Measurements from ENCODE around the gene CDH12.
"Not testable (repeated sequence)": the region's sequence is repeated elsewhere in the genome, so short reads cannot be mapped to it uniquely, and the experiment has no call there.

Gene CDH12

DNA sequence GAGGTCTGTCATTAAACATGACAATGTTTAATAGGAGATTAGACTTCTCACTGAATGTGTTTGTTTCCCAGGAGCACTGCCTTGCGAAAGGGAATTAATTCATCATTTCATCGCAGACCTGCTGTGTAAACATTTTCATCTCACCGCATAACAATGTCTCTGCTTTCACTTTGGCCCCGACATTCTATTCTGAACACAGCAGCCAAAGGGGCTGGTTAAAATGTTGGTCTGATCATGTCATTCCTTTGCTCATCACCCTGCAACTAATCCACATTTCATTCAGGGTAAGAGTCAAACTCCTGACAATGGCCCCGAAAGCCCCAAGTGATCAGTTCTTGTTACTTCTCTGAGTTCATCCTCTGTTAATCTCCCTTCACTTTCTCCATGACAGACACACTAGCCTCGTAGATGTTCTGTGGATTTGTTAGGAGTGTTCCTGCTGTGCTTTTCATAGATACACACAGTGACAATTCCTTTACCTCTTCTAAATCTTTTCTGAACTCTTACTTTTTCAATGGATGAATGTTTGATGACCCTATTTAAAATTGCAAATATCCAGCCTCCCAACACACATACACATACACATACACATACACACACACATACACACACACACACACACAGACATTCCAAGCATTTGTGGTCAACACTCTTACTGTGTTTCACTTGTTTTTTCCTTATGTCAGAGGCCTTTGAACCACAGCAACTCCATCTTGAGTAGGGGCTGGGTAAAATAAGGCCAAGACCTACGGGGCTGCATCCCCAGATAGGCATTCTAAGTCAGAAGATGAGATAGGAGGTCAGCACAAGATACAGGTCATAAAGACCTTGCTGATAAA lies 688.0 kb downstream of the CDH12 start:
- in situ Hi-C loops (cut with MboI; ENCODE audit: low pct_unique_long_range_greater_than_20kb, low sequenced_read_pairs, unreplicated experiment); DNase-seq (ENCODE audit: low spot score): not testable (repeated sequence)

DNA sequence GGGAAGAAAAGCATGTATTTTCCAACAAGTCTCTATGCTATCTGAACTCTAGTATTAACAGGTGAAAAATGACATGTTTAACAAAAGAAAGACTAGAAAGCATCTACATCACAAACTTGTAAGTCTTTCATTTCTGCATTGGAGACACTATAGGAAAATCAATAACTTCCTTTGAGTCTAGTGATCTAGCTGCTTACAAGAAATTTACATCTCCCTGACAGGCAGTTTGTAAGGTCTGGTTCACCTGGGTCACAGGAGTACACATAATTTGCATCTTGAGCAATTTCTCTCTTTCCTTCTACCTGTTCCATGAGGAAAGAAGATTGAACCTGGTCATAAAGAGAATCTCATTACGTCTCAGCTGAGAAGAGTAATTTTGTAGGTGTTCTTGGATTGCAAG lies 696.2 kb downstream of the CDH12 start:
- in situ Hi-C loops (cut with MboI; ENCODE audit: low pct_unique_long_range_greater_than_20kb, low sequenced_read_pairs, unreplicated experiment); DNase-seq (ENCODE audit: low spot score): not testable (repeated sequence)

DNA sequence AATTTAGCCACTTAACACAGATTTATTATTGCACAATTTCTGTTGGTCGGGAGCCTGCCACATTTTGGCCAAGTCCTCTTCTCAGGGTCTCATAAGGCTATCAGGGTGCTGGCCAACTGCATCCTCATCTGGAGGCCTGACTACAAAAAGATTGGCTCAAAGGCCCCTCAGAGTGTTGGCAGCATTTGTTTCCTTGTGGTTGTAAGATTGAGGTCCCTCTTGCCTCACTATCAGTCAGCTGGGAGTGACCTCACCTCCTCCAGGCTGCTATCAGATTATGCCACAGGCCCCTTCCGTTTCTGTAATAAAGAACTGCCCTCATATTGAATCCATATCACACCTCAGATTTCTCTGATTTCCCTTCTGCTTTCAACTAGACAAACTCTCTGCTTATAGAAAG lies 698.4 kb downstream of the CDH12 start:
- DNase-seq (ENCODE audit: low spot score); in situ Hi-C loops (cut with MboI; ENCODE audit: low pct_unique_long_range_greater_than_20kb, low sequenced_read_pairs, unreplicated experiment): not testable (repeated sequence)

DNA sequence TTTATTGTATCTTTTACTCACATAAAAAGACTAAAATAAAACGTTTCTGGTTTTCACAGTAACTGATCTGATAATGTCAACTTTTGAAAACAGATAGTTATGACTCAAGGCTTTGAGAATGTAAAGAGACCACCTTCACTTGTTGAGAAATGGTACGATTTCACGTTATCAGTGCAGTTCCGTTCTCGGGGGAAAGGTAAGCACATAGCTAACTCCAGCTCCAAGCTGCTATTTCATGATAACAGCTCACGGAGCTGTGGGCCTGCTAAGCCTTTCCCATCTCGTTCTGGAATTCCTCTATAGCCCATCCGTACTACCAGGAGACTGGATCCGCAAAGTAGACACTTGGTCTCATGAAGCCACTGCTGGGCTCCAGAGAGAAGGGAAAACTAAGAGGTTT lies 701.3 kb downstream of the CDH12 start:
- in situ Hi-C loops (cut with MboI; ENCODE audit: low pct_unique_long_range_greater_than_20kb, low sequenced_read_pairs, unreplicated experiment); DNase-seq (ENCODE audit: low spot score): not testable (repeated sequence)

DNA sequence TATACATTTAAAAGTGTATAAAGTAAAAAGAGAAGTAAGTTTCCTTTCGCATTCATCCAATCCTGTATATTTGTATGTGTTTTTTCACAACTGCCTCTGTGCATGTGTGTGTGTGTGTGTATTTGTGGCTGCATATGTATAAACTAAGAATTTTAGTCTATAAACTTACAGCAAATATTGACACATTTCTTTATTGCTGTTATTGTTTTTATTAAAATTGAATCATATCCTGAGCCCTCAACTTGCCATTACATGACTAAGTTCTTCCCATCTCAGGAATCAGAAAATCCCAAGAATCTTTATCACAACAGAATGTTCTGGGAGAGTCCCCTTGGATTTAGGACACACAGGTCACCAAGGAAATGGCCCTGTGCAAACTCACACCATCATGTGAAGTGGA lies 712.7 kb downstream of the CDH12 start:
- in situ Hi-C loops (cut with MboI; ENCODE audit: low pct_unique_long_range_greater_than_20kb, low sequenced_read_pairs, unreplicated experiment); DNase-seq (ENCODE audit: low spot score): not testable (repeated sequence)

DNA sequence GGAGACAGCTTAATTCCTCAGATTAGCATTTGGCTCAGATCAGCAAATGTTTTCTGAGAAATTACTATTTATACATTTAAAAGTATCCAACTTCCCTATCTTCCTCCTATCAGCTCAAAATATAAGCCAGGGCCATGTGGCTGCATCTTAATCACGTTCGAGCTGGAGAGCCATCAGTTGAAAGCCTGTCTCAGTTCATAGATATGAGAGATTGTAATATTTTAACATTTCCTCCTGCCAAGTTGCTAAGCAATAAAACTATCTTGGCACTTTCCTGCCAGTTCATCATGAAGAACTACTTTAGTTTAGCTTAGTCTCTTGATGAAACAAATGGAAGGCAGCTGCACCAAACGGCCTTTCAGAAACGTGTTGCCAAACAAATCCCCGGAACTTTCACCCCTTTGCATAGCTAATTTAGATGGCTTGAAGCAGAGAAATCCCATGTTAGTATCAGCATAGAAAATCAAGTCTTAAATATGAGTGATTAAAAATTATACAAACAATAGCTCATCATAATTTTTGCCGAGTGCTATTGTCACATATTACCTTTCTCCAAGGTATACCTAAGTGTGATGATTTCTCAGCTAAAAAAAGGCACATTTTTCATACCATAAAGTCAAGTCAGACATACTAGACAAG lies 713.4 kb downstream of the CDH12 start:
- in situ Hi-C loops (cut with MboI; ENCODE audit: low pct_unique_long_range_greater_than_20kb, low sequenced_read_pairs, unreplicated experiment); DNase-seq (ENCODE audit: low spot score): not testable (repeated sequence)

DNA sequence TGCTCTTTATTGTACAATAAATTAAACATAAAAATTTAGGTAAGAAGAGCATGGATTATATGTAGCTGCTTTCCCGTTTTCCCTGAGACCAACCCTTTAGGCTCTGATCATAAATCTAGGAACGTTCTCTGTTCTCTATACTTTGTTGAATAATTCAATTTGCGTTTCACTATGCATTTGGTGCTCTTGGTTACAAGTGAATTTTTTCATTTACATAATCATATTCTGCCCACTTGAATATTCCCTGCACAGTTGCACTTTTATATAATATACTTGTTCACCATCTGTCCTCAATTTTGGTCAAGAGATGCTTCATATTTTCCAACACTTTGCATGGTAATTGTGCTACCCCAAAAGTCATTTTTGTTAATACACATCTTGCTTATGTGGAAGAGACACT lies 741.8 kb downstream of the CDH12 start:
- TF ChIP-seq, protein P1, sequence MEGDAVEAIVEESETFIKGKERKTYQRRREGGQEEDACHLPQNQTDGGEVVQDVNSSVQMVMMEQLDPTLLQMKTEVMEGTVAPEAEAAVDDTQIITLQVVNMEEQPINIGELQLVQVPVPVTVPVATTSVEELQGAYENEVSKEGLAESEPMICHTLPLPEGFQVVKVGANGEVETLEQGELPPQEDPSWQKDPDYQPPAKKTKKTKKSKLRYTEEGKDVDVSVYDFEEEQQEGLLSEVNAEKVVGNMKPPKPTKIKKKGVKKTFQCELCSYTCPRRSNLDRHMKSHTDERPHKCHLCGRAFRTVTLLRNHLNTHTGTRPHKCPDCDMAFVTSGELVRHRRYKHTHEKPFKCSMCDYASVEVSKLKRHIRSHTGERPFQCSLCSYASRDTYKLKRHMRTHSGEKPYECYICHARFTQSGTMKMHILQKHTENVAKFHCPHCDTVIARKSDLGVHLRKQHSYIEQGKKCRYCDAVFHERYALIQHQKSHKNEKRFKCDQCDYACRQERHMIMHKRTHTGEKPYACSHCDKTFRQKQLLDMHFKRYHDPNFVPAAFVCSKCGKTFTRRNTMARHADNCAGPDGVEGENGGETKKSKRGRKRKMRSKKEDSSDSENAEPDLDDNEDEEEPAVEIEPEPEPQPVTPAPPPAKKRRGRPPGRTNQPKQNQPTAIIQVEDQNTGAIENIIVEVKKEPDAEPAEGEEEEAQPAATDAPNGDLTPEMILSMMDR (IDR thresholded peaks at IDR 0.05; ENCODE audit: extremely low read depth, insufficient read depth, missing control alignments): no peak
- DNase-seq (ENCODE audit: low spot score): no peak
- in situ Hi-C loops (cut with MboI; ENCODE audit: low pct_unique_long_range_greater_than_20kb, low sequenced_read_pairs, unreplicated experiment): no loop called here

DNA sequence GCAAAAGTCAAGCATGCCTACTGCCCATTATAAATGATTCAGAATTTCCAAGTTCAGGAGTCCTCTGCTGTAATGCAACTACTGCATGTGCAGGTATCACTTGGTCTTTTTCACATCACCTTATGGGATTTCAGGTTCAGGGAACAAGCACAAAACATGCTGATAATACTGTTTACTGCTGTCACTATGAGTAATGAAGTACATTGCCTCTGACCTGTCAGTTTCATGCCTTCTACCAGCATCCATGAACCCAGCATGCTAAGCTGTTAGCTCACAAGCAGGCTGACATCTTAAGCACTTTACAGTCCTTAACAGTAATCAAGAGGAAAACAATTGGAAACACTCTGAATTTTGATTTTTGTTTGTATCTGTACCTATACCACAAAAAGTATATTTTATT lies 743.8 kb downstream of the CDH12 start:
- DNase-seq (ENCODE audit: low spot score): no peak
- in situ Hi-C loops (cut with MboI; ENCODE audit: low pct_unique_long_range_greater_than_20kb, low sequenced_read_pairs, unreplicated experiment): no loop called here
- TF ChIP-seq, protein P1 (IDR thresholded peaks at IDR 0.05; ENCODE audit: extremely low read depth, insufficient read depth, missing control alignments): no peak

DNA sequence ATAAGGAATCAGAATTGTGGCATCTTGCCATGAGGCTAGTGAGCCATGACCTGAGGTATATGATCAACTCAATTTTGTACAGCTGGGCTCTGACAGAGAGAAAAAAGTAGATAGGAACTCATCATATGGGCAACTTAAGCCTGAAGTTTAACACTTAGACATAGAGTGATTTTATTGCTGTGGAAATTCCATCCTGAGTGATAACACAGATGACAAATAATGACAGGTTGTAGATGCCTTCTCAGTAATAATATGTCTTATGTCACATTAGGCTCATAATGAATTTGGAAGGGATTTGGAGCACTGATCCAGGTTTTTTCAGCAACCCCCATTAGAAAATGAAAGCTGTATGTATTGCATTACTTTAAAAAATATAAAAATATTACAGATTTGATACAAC lies 744.6 kb downstream of the CDH12 start:
- no peak for DNase-seq (ENCODE audit: low spot score)
- TF ChIP-seq, protein P1 (IDR thresholded peaks at IDR 0.05; ENCODE audit: extremely low read depth, insufficient read depth, missing control alignments): no peak
- in situ Hi-C loops (cut with MboI; ENCODE audit: low pct_unique_long_range_greater_than_20kb, low sequenced_read_pairs, unreplicated experiment): no loop called here

DNA sequence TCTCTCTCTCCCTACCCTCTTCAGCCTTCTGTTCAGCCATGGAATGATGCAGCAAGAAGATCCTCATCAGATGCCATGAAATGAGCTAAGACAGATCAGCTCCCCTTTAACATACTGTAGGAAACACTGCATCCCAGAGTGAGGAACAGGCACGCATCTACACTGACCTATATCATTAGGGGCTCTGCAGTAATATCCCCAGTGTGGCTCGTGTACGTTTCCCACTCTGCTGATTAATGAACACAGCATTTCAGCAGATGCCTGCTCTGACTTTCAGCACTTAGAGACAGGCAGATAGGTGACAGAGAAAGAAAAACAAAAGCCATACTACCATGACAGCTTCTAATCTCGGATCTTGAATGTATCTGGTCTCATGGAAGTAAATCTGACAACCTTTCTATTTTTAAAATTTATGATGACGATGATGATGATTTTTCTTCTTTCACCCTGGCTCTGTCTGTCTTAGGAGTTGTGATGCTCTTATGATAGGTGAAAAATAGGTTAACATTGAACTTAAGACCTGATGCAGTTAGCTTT lies 750.3 kb downstream of the CDH12 start:
- no peak for DNase-seq (ENCODE audit: low spot score)
- in situ Hi-C loops (cut with MboI; ENCODE audit: low pct_unique_long_range_greater_than_20kb, low sequenced_read_pairs, unreplicated experiment): no loop called here
- TF ChIP-seq, protein P1 (IDR thresholded peaks at IDR 0.05; ENCODE audit: extremely low read depth, insufficient read depth, missing control alignments): no peak
